Measurements from ENCODE around the gene CYB5R3.

The CYB5R3 gene

GRCh38 chr22:42649246-42650099 is at the start of gene CYB5R3:
TSS of gene CYB5R3 (minus strand) at chr22:42649392. CDS start at chr22:42649315, 77 bp downstream.
- DNase-seq: peak; percentile 87

DNA sequence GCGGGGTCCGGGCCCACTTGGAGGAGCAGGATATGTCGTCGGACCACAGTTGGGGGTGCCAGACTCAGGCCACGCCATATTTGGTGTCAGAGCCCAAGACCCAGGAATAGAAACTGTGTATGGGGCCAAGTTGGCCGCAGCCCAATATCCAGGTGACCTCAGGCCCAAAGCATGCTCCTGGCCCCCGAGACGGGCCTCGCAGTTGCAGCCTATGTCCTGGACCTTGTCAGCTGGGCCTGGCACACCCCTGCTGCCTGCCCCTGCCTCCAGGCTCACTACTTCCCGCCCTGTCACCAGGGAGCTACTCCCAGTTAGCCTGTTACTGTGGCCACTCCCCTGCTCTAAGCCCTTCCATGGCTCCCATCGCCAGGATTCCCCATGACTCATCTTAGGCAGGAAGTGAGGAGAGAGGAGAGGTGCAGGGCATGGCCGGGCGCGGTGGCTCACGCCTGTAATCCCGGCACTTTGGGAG is 48.4 kb upstream of the CYB5R3 start:
- no peak for DNase-seq

- no peak for DNase-seq
Measured at GRCh38 chr22:42696331-42696967, 47.3 kb upstream of the CYB5R3 start.

DNA sequence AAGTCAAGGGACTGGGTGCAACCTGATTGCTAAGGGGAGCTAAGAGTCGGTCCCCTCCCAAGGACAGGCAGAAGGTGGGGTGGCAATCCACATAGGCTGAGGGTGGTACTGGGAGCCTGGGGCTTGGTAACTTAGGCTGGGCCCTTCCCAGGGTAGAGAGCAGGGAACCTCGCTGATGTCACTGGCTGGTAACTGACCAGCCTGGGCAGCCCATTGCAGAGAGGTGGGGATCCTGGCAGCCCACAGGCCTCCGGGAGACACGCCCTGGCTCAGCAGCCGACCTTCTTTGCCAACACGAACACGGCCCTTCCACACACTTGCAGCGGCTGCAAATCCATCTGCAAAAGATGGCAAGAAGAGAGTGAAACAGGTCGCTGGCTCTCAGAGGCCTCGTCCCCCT is 46.1 kb upstream of the CYB5R3 start:
- no peak for DNase-seq

DNA sequence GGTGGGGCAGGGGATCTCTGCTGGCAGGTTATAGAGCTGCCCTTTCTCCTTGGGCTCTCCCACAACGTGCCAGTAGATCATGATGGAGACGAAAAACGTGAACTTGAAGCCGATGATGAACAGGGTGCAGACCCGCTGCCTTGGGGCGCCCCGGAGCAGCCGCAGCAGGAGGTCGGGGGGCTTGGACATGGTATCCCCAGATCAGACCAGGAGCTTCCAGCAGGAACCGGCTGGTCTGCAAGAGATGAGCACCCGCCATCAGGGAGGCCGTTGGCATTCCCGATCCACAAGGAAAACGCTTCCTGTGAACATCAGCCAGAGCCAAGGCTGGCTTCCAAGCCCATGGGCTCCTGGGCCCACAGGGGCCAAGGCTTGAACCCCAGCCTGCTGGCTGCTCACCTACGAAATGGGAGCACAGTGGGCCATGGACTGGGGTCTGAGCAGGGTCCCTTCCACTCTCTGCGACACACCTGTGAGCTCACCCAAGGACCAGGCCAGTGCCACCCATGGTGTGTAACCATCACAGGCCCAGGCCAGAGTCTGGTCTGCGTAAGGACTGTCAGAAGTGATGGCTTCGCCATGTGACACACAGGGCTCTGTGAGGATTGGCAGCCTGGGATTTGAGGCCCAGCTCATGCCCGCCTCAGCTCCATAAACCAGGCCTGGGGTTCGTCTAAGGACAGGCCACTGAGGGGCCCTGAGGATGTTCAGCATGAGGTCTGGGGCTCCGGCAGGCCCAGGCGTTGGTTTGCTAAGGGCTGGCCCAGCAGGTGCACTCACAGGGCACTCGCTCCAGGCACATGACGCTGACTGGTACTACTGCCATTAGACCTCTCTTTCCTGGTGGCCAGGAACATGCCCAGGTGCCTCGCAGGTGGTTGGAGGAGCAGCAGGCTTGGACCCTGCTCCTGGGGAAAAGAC is 44.8 kb upstream of the CYB5R3 start:
- DNase-seq: no peak

- DNase-seq: no peak
Measured at GRCh38 chr22:42693055-42693762, 44.0 kb upstream of the CYB5R3 start.

DNA sequence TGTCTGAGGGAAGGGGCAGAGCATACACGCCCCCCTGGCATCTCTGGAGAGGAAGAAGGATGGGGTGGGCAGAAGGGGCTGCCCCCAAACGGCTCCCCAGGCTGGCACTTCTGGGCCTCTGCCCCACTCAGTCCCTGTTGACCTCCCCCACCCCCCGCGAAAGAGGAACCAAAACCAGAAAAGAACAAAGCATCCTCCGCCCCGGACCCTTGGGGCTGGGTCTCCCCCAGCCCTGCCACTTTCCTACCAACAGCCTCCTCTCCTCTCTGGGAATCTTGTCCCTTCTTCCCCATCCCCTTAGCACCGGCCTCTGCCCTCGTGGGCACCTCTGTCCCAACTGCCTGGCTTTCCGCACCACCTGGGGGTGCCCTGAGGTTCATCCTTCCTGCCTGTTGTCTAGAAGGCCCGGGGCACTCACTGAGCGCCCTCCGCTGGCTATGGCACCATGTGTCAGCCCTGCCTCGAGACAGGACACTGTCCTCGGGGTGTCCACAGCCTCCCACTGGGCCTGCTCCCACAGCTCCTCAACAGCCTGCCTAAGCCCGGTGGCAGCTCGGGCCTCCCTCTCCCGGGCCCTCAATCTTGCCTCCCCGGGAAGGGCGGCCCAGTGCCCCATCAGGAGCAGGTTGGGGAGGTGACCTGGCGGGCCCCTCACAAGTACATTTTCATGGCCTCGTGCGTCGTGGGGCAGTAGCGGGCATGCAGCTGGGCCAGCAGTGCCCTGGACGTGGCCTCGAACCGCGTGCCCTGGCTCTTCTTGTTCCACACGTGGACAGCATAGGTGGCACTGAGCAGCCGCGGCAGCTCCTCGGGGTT is 43.3 kb upstream of the CYB5R3 start:
- no peak for DNase-seq

DNA sequence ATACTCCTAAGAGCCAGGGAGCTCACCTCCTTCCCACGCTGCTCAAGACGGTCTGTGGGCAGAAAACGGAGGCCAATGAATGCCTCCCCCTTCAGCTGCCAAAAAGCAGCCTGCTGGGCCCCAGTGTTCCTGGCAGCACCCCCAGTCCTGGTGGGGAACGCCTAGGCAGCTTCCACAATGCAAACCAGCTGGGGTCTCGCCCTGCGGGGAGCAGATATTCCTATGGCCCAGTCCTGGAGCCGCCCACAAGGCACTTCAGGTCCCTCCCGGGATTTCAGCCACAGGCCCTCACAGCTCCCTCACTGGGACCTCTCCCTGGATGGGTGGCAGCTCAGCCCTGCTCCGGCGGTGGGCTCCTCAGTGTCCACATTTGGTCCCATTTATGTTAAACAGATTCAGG is 42.2 kb upstream of the CYB5R3 start:
- no peak for DNase-seq

- DNase-seq: no peak
Measured at GRCh38 chr22:42688241-42689211, 39.3 kb upstream of the CYB5R3 start.

DNA sequence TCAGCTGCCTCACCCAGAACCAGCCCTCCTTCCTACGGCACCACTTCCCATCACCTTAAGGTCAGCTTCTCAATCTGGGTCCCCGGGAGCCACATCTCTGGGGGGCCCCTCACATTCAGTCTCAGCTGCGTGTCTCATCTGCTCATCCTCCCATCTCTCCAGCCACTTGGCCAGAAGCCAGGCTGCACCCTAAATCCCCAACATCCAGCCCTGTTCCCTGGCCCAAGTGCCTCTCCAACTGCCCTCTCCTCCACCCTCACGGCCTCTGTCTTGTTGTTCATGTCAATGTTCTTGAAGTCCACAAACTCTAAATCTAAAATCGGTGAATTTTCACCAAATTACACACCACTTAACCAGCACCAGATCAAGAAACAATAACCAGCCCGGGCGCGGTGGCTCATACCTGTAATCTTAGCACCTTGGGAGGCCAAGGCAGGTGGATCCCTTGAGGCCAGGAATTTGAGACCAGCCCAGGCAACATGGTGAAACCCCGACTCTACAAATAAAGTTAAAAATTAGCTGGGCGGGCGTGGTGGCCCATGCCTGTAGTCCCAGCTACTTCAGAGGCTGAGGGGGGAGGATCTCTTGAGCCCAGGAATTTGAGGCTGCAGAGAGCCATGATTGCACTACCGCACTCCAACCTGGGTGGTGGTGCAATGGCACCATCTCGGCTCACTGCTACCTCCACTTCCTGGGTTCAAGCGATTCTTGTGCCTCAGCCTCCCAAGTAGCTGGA is 37.7 kb upstream of the CYB5R3 start:
- DNase-seq: no peak

DNA sequence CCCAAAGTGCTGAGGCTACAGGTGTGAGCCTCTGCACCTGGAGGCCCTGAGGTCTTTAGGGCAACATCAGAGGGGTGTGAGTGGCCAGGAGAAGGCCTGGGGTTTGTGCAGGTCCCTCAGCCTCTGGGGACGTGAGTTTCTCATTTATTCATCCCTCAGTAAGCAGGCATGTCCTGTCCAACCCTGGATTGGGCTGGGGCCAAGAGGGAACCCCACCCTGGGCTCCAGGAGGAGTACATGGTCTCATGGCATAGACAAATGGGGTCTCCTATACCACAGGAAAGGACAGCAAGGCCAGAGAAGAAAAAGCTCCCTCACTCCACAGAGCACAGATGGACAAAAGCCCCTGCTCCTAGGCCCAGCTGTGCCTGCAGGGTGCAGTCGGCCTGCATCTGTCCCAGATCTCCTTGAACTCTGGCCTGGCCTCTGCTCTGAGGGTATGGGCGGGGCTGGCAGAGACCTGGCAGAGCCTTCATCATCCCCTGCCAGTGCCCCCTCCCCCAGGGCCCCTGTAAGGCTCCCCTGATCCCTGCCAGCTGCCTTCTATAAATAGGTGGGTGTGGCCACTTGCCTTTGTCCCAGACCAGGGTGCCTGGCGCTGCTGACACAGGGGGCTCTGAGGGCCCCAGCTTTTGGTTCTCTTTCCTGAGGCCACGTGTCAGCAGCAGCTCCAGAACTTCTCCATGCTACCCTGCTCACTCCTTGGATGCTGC is 36.9 kb upstream of the CYB5R3 start:
- DNase-seq: no peak

- no peak for DNase-seq
Measured at GRCh38 chr22:42684462-42685195, 35.4 kb upstream of the CYB5R3 start.

GRCh38 chr22:42683578-42684283 is 34.5 kb upstream of the CYB5R3 start:
- DNase-seq: no peak

DNA sequence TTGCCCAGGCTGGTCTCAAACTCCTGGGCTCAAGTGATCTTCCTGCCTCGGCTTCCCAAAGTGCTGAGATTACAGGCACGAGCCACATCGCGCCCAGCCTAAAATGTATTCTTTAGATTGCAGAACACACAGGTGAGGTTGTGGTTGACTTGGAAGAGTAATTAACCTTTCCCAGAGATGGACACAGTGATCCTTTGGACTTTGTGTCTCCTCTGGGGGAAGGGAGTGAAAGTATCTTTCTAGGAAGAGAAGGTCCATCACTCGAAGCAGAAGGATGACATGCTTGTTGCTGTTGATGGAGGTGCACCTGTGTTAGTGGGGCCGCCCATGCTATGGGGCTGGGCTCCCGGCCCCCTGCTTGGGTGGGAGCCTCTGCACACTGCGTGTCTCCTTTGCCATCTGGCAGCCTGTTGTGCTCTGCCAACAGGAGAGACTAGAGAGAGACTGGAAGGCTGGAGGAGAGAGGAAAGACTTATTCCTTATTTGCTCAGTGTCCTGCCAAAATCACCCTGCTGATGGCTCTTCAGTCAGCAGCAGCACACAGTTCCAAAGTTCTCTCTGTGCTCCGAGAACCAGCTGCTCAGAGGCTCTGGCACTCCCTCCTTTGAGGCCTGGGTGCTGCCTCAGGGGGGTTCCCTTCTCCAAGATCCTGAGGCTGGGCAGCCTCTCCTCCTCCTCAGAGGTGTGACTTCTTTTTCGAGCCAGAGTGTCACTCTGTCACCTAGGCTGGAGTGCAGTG is 33.1 kb upstream of the CYB5R3 start:
- no peak for DNase-seq

DNA sequence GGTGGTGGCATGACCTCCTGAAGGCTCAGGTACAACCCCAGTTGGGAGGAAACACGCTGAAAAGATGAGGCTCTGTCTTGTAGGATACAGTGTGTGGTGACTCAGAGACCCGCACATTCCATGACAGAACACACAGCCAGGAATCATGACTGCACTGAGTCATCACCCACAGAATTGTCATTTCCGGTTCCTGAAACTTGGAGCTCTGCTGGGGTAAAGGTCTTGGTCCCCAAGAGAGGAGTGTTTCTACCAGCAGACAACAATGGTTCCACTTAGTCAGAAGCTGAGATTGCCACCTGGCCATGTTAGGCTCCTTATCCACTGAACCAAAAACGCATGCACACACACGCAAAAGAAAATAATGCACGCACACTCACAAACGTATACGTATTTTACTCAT is 31.5 kb upstream of the CYB5R3 start:
- DNase-seq: peak; percentile 21

GRCh38 chr22:42679691-42680090 is 30.5 kb upstream of the CYB5R3 start:
- DNase-seq: no peak

DNA sequence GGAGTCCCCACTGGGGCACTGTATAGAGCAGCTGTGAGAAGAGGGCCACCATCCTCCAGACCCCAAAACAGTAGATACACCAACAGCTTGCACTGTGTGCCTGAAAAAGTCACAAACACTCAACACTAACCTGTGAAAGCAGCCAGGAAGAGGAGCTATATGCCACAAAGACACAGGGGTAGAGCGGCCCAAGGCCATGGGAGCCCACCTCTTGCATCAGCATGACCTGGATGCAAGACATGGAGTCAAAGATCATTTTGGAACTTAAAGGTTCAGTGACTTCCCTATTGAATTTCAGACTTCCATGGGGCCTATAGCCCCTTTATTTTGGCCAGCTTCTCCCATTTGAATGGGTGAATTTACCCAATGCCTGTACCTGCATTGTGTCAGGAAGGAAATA is 29.7 kb upstream of the CYB5R3 start:
- no peak for DNase-seq

All from activated CD4-positive, alpha-beta T cell treated with anti-CD3 and anti-CD28 coated beads for 48 hours (primary cell).